GM21825 (cell line): ENCODE results near the gene ADGRA3.
"Not testable (repeated sequence)": the region's sequence is repeated elsewhere in the genome, so short reads cannot be mapped to it uniquely, and the experiment has no call there.

Source experiments
- ATAC-seq: cut with Tn5 transposase; IDR thresholded peaks from one replicate; pipeline ENCODE4 v1.9.1; 2021; ENCODE audit warnings: mild to moderate bottlenecking, moderate library complexity; ENCODE audit not compliant: unreplicated experiment

ADGRA3 gene

GRCh38 chr4:22482250-22483127 is 33.4 kb downstream of the ADGRA3 start:
- no peak for ATAC-seq

- no peak for ATAC-seq
These were observed 35.1 kb downstream of the ADGRA3 start for GRCh38 chr4:22480675-22481327.

GRCh38 chr4:22478426-22478825 is 37.4 kb downstream of the ADGRA3 start:
- no peak for ATAC-seq

GRCh38 chr4:22477813-22478182 is 38.1 kb downstream of the ADGRA3 start:
- ATAC-seq = no peak

- no peak for ATAC-seq
These were observed 38.6 kb downstream of the ADGRA3 start for GRCh38 chr4:22477136-22477812.

GRCh38 chr4:22476011-22476410 is 39.9 kb downstream of the ADGRA3 start:
- ATAC-seq = no peak

- ATAC-seq = not testable (repeated sequence)
These were observed 40.6 kb downstream of the ADGRA3 start for GRCh38 chr4:22475311-22475646.

GRCh38 chr4:22474636-22475310 is 41.1 kb downstream of the ADGRA3 start:
- ATAC-seq = no peak

GRCh38 chr4:22473268-22473667 is 42.6 kb downstream of the ADGRA3 start:
- ATAC-seq = no peak

GRCh38 chr4:22471999-22472461 is 43.8 kb downstream of the ADGRA3 start:
- ATAC-seq = no peak

GRCh38 chr4:22471419-22471818 is 44.4 kb downstream of the ADGRA3 start:
- ATAC-seq = no peak

- ATAC-seq = no peak
These were observed 49.3 kb downstream of the ADGRA3 start for GRCh38 chr4:22466581-22466980.

GRCh38 chr4:22465996-22466395 is 49.9 kb downstream of the ADGRA3 start:
- no peak for ATAC-seq

- no peak for ATAC-seq
These were observed 50.5 kb downstream of the ADGRA3 start for GRCh38 chr4:22465349-22465748.

GRCh38 chr4:22463179-22463578 is 52.7 kb downstream of the ADGRA3 start:
- ATAC-seq = no peak

GRCh38 chr4:22462688-22463087 is 53.2 kb downstream of the ADGRA3 start:
- no peak for ATAC-seq

GRCh38 chr4:22460266-22460665 is 55.6 kb downstream of the ADGRA3 start:
- ATAC-seq = no peak

GRCh38 chr4:22458098-22458497 is 57.8 kb downstream of the ADGRA3 start:
- no peak for ATAC-seq

- no peak for ATAC-seq
These were observed 58.5 kb downstream of the ADGRA3 start for GRCh38 chr4:22457348-22457747.

- ATAC-seq = no peak
These were observed 59.6 kb downstream of the ADGRA3 start for GRCh38 chr4:22456291-22456690.

GRCh38 chr4:22454955-22455354 is 60.9 kb downstream of the ADGRA3 start:
- no peak for ATAC-seq
